Activated CD8-positive, alpha-beta T cell treated with anti-CD3 and anti-CD28 coated beads for 36 hours (primary cell): ENCODE results near the gene ZCWPW1. TPM values are rescaled to one million over a fixed set of nuclear protein-coding genes. Genes with fewer than 3 reads are reported as not detected.

Experiments
- ATAC-seq: fragments of 200-7000 bp; cut with Tn5 transposase; one replicate; pipeline ENCODE4 v1.10.0; 2021; ENCODE audit warnings: mild to moderate bottlenecking, moderate library complexity
- CTCF ChIA-PET: fragments of 350-600 bp; sonication (Branson Sonifier 250); formaldehyde crosslinking; loops from one replicate; lab custom pipeline; 2021; ENCODE audit warnings: antibody characterized with exemption; lab: Charles Lee
- POLR2A ChIA-PET: fragments of 350-600 bp; sonication (Branson Sonifier 250); formaldehyde crosslinking; loops from one replicate; lab custom pipeline; 2021; ENCODE audit warnings: antibody characterized with exemption; lab: Charles Lee
- DNase-seq: peaks from one replicate; pipeline ENCODE4 v3.0.0-alpha.2; 2020
- H3K27ac Mint-ChIP-seq: one replicate; pipeline ENCODE4 v1.8.0; 2021; ENCODE audit warnings: mild to moderate bottlenecking, mixed read lengths
- H3K27me3 Mint-ChIP-seq: one replicate; pipeline ENCODE4 v1.8.0; 2021; ENCODE audit warnings: mixed read lengths
- H3K36me3 Mint-ChIP-seq: one replicate; pipeline ENCODE4 v1.8.0; 2021; ENCODE audit warnings: low read depth, mixed read lengths
- H3K4me1 Mint-ChIP-seq: one replicate; pipeline ENCODE4 v1.8.0; 2021; ENCODE audit warnings: low read depth, mixed read lengths
- H3K4me3 Mint-ChIP-seq: one replicate; pipeline ENCODE4 v1.8.0; 2021; ENCODE audit warnings: mild to moderate bottlenecking, moderate library complexity, mixed read lengths
- H3K9me3 Mint-ChIP-seq: one replicate; pipeline ENCODE4 v1.8.0; 2021; ENCODE audit warnings: mixed read lengths
- intact Hi-C: fragments of 100-400 bp; cut with micrococcal nuclease; formaldehyde crosslinking; loops from one replicate; pipeline ENCODE4 v1.10.0; 2022
- total RNA-seq, 2 experiments: library from RNA; stranded (reverse); gene quantifications; one replicate each; pipeline ENCODE4 v1.2.3, GENCODE V29; 2021
- TF ChIP-seq, protein P1 (sequence below): fragments of 200-600 bp; IDR thresholded peaks from one replicate; pipeline ENCODE4 v1.8.0; 2022; ENCODE audit warnings: antibody characterized with exemption, mild to moderate bottlenecking

ZCWPW1 gene
- total RNA-seq, 2 experiments from 2014 or later = 2.5 to 3.6 TPM

DNA sequence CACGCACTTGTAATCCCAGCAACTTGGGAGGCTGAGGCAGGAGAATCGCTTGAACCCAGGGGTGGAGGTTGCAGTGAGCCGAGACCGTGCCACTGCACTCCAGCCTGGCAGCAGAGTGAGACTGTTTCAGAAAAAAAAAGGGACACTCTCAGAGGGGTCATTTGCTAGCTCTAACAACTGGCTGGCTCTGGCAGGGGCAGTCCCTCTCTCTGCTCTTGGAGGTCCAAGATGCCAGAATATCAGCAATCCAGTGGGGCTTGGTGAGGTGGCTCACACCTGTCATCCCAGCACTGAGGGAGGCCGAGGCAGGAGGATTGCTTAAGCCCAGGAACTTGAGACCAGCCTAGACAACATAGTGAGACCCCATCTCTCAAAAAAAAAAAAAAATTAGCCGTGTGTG is 57.8 kb downstream of the ZCWPW1 start:
- Mint-ChIP-seq H3K27me3 (no peaks in the 10 kb centered on the region), H3K36me3 (peaks cover 10% of the 10 kb centered on the region), H3K4me1 (peaks cover 50% of the 10 kb centered on the region), H3K4me3 (no peak overlapping the region), H3K27ac (peak overlapping the region; percentile 95), H3K9me3 (no peaks in the 10 kb centered on the region)
- TF ChIP-seq, protein P1, sequence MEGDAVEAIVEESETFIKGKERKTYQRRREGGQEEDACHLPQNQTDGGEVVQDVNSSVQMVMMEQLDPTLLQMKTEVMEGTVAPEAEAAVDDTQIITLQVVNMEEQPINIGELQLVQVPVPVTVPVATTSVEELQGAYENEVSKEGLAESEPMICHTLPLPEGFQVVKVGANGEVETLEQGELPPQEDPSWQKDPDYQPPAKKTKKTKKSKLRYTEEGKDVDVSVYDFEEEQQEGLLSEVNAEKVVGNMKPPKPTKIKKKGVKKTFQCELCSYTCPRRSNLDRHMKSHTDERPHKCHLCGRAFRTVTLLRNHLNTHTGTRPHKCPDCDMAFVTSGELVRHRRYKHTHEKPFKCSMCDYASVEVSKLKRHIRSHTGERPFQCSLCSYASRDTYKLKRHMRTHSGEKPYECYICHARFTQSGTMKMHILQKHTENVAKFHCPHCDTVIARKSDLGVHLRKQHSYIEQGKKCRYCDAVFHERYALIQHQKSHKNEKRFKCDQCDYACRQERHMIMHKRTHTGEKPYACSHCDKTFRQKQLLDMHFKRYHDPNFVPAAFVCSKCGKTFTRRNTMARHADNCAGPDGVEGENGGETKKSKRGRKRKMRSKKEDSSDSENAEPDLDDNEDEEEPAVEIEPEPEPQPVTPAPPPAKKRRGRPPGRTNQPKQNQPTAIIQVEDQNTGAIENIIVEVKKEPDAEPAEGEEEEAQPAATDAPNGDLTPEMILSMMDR = no peak
- no peak for ATAC-seq
- intact Hi-C loops = no loop called here
- no peak for DNase-seq
- CTCF ChIA-PET = interaction anchor here (0.9 kb wide), 1 partner anchor 37 kb away, joined by 5 read pairs; no protein-coding TSS in a partner anchor
- POLR2A ChIA-PET = interaction anchor here (0.8 to 1.1 kb wide), 2 partner anchors 9 to 12 kb away, joined by 3 read pairs; no protein-coding TSS in a partner anchor

- TF ChIP-seq, protein P1 = no peak
- peaks cover 54% of the 10 kb centered on the region for H3K4me1 Mint-ChIP-seq
- no peaks in the 10 kb centered on the region for H3K9me3 Mint-ChIP-seq
- H3K27ac Mint-ChIP-seq = peak overlapping the region; percentile 30
- peaks cover 13% of the 10 kb centered on the region for H3K36me3 Mint-ChIP-seq
- no peak for DNase-seq
- POLR2A ChIA-PET = no interaction called here
- ATAC-seq = no peak
- H3K4me3 Mint-ChIP-seq = no peak overlapping the region
- CTCF ChIA-PET = interaction anchor here (0.9 kb wide), 1 partner anchor 38 kb away, joined by 5 read pairs; no protein-coding TSS in a partner anchor
- intact Hi-C loops = no loop called here
- no peaks in the 10 kb centered on the region for H3K27me3 Mint-ChIP-seq
Measured at GRCh38 chr7:100370303-100370702, 58.2 kb downstream of the ZCWPW1 start.

DNA sequence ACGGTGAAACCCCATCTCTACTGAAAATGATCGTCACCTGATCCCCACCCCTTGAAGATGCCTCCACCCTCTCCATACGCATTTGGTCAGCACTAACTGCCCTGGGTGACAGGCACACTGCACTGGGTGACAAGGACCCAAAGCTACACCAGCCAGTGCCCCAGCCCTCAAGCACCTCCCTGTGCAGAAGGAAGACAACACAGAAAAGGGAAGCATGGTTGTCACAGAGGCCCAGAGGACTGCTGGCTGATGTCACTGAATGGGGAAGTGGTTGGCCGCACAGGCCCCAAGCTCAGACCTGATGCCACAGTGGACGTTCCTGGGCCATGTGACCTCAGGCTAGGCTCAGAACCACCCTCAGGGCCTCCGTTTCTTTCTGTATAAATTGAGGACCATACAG is 59.4 kb downstream of the ZCWPW1 start:
- H3K4me1 Mint-ChIP-seq = peaks cover 54% of the 10 kb centered on the region
- intact Hi-C loops = loop anchor here (5.0 kb wide), 1 partner anchor 33 kb away; no protein-coding TSS in a partner anchor
- no peak overlapping the region for H3K4me3 Mint-ChIP-seq
- peak overlapping the region; percentile 61 for H3K27ac Mint-ChIP-seq
- H3K27me3 Mint-ChIP-seq = no peaks in the 10 kb centered on the region
- TF ChIP-seq, protein P1 = no peak
- no peak for DNase-seq
- POLR2A ChIA-PET = interaction anchor here (1.0 to 1.4 kb wide), 6 partner anchors 10 to 22 kb away, joined by 3 to 5 read pairs (median 4); no protein-coding TSS in a partner anchor
- peaks cover 20% of the 10 kb centered on the region for H3K36me3 Mint-ChIP-seq
- ATAC-seq = no peak
- CTCF ChIA-PET = interaction anchor here (0.6 to 2.1 kb wide), 2 partner anchors 38 to 231 kb away, joined by 3 to 6 read pairs; no protein-coding TSS in a partner anchor
- no peaks in the 10 kb centered on the region for H3K9me3 Mint-ChIP-seq

DNA sequence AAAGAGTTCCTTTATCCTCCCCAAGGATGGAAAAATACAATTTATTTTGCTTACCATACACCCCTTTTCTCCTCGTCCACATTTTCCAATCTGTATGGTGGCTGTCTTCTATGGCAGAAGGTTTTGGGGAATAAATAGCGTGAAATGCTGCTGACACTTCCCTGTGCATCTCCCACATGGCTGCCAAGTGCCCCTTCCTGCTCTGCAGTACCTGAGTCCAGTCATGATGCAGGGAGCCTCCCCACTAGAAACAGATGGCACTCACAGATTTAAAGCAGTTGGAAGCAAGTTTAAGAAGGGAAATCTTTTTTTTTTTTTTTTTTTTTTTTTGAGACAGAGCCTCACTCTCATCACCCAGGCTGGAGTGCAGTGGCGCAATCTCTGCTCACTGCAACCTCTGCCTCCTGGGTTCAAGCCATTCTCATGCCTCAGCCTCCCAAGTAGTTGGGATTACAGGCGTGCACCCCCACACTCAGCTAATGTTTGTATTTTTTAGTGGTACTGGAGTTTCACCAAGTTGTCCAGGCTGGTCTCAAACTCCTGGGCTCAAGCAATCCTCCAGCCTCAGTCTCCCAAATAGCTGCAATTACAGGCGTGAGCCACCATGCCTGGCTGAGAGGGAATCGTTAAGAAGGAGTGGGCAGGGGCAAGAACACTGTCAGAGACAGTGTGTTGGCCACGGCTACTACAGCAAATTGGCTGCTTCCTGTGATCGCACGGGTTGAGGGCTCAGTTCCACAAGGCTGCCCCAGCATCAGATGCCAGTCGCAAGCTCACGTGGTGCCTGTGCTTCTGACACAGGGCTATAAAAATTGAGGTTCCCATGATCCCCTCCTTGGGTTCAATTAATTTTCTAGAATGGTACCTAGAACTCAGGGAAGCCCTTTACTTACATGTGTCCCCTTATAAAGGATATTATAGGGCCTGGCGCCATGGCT is 60.6 kb downstream of the ZCWPW1 start:
- DNase-seq (no peak), ATAC-seq (no peak)
- Mint-ChIP-seq H3K27ac (peak overlapping the region; percentile 61), H3K36me3 (peaks cover 31% of the 10 kb centered on the region), H3K4me3 (no peak overlapping the region), H3K27me3 (no peaks in the 10 kb centered on the region), H3K9me3 (no peaks in the 10 kb centered on the region), H3K4me1 (peaks cover 57% of the 10 kb centered on the region)
- CTCF ChIA-PET = interaction anchor here (1.1 to 2.1 kb wide), 2 partner anchors 20 to 39 kb away, joined by 3 to 6 read pairs; no protein-coding TSS in a partner anchor
- POLR2A ChIA-PET = interaction anchor here (0.6 to 1.4 kb wide), 6 partner anchors 9 to 82 kb away, joined by 3 to 5 read pairs (median 3); no protein-coding TSS in a partner anchor
- TF ChIP-seq, protein P1 = no peak
- intact Hi-C loops = loop anchor here (5.0 kb wide), 1 partner anchor 34 kb away; no protein-coding TSS in a partner anchor
